Endodermal cell (in vitro differentiated cells): Measurements from ENCODE around the gene PGK2. TPM values are rescaled to one million over a fixed set of nuclear protein-coding genes. Genes with fewer than 3 reads are reported as not detected.

Experiments
- DNase-seq: peaks from one replicate; pipeline ENCODE4 v3.0.0-alpha.2; 2017
- H3K27ac ChIP-seq: 2 replicates; pipeline ENCODE4 v1.5.1; 2013; ENCODE audit warnings: mild to moderate bottlenecking, low read depth, low read length, moderate library complexity
- H3K27me3 ChIP-seq: 2 replicates; pipeline ENCODE4 v1.6.1; 2013; ENCODE audit warnings: mild to moderate bottlenecking, low read length, moderate library complexity; ENCODE audit not compliant: insufficient read depth, control insufficient read depth, poor library complexity, severe bottlenecking
- H3K36me3 ChIP-seq: 2 replicates; pipeline ENCODE4 v1.7.0; 2013; ENCODE audit warnings: mild to moderate bottlenecking, low read length, moderate library complexity; ENCODE audit not compliant: control insufficient read depth, insufficient read depth
- H3K4me1 ChIP-seq: one replicate; pipeline ENCODE4 v1.7.0; 2013; ENCODE audit warnings: low read length; ENCODE audit not compliant: control insufficient read depth, insufficient read depth
- H3K4me3 ChIP-seq: 2 replicates; pipeline ENCODE4 v1.5.1; 2013; ENCODE audit warnings: mild to moderate bottlenecking, low read length, moderate library complexity
- H3K9ac ChIP-seq: 2 replicates; pipeline ENCODE4 v1.6.1; 2013; ENCODE audit warnings: mild to moderate bottlenecking, low read length, moderate library complexity; ENCODE audit not compliant: poor library complexity, severe bottlenecking; ENCODE audit errors: extremely low read depth
- H3K9me3 ChIP-seq: 2 replicates; pipeline ENCODE4 v1.6.1; 2013; ENCODE audit warnings: mild to moderate bottlenecking, low read length, moderate library complexity; ENCODE audit not compliant: control insufficient read depth
- H3K27ac Mint-ChIP-seq: 2 replicates; pipeline ENCODE4 v1.8.0; 2020; ENCODE audit warnings: mixed read lengths
- H3K27me3 Mint-ChIP-seq: 2 replicates; pipeline ENCODE4 v1.8.0; 2021; ENCODE audit warnings: mild to moderate bottlenecking, mixed read lengths; ENCODE audit not compliant: insufficient read depth
- H3K36me3 Mint-ChIP-seq: 2 replicates; pipeline ENCODE4 v1.8.0; 2020; ENCODE audit warnings: low read depth, mixed read lengths
- H3K4me1 Mint-ChIP-seq: 2 replicates; pipeline ENCODE4 v1.8.0; 2020; ENCODE audit warnings: mixed read lengths
- H3K4me3 Mint-ChIP-seq: 2 replicates; pipeline ENCODE4 v1.8.0; 2020; ENCODE audit warnings: mild to moderate bottlenecking, moderate library complexity, mixed read lengths
- H3K9me3 Mint-ChIP-seq: 2 replicates; pipeline ENCODE4 v1.8.0; 2020; ENCODE audit warnings: mild to moderate bottlenecking, mixed read lengths
- WGBS, 2 experiments: methylation state at CpG; one replicate each; pipeline versions ENCODE4 v1.1.5 to v1.1.7; 2013; ENCODE audit warnings: missing lambda C conversion rate in 2 of 2, mixed read lengths in 1 of 2; ENCODE audit not compliant: insufficient coverage in 1 of 2, insufficient read length in 1 of 2; 5-methylcytosine and 5-hydroxymethylcytosine counted together
- total RNA-seq, 2 donors: library from RNA; stranded (reverse); fragmentation: NEBNext Ultra II Directional in 1 of 2; extraction: Animal tissue kit (Norgen Biotek cat#: 25700) in 1 of 2; gene quantifications; 2 replicates in 1 of 2; 3 replicates in 1 of 2; pipeline ENCODE4 v1.2.1, GENCODE V29; 2021
- TF ChIP-seq, protein P1 (sequence below): fragments of 200-600 bp; sonication (generic); conservative IDR thresholded peaks from 2 replicates; pipeline ENCODE4 v1.5.0; 2021; ENCODE audit warnings: antibody characterized with exemption, mild to moderate bottlenecking

The PGK2 gene
- total RNA-seq, 2 donors from 2014 or later: not detected

GRCh38 chr6:49826743-49827406 is 39.8 kb upstream of the PGK2 start:
- TF ChIP-seq, protein P1, sequence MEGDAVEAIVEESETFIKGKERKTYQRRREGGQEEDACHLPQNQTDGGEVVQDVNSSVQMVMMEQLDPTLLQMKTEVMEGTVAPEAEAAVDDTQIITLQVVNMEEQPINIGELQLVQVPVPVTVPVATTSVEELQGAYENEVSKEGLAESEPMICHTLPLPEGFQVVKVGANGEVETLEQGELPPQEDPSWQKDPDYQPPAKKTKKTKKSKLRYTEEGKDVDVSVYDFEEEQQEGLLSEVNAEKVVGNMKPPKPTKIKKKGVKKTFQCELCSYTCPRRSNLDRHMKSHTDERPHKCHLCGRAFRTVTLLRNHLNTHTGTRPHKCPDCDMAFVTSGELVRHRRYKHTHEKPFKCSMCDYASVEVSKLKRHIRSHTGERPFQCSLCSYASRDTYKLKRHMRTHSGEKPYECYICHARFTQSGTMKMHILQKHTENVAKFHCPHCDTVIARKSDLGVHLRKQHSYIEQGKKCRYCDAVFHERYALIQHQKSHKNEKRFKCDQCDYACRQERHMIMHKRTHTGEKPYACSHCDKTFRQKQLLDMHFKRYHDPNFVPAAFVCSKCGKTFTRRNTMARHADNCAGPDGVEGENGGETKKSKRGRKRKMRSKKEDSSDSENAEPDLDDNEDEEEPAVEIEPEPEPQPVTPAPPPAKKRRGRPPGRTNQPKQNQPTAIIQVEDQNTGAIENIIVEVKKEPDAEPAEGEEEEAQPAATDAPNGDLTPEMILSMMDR: no peak
- no peak overlapping the region for H3K27ac ChIP-seq
- H3K27me3 ChIP-seq: no peaks in the 10 kb centered on the region
- H3K4me1 Mint-ChIP-seq: no peaks in the 10 kb centered on the region
- H3K9ac ChIP-seq: no peak overlapping the region
- H3K9me3 ChIP-seq: no peaks in the 10 kb centered on the region
- no peak overlapping the region for H3K4me3 ChIP-seq
- H3K27me3 Mint-ChIP-seq: no peaks in the 10 kb centered on the region
- no peak overlapping the region for H3K4me3 Mint-ChIP-seq
- DNase-seq: no peak
- H3K27ac Mint-ChIP-seq: no peak overlapping the region
- 87 to 100% methylated on average over 2 to 5 of the region's 5 CpGs for WGBS, 2 experiments
- H3K36me3 ChIP-seq: no peaks in the 10 kb centered on the region
- H3K4me1 ChIP-seq: no peaks in the 10 kb centered on the region
- no peaks in the 10 kb centered on the region for H3K36me3 Mint-ChIP-seq
- no peaks in the 10 kb centered on the region for H3K9me3 Mint-ChIP-seq

- Histone ChIP-seq H3K4me1 (no peaks in the 10 kb centered on the region), H3K36me3 (no peaks in the 10 kb centered on the region)
Measured at GRCh38 chr6:49815166-49815565, 28.1 kb upstream of the PGK2 start.

DNA sequence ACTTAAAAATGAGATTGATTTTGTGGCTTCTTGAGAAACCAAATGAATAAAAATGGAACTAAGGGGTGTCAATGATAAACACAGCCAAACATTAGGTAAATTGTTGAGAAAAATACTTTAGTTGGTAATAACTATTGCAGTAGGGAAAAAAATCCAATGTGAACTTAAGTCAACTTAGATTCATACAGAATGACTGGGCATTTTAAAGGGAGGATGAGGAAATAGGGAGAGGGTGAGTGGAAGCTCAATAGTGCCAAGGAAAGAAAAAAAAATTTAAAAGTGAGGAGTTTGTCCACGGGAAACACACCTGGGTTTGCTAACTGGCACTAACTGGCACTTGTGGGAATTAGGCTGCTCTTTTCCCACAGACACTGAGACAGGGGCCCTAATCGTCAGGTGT is 26.2 kb upstream of the PGK2 start:
- H3K27me3 ChIP-seq: no peaks in the 10 kb centered on the region
- no peaks in the 10 kb centered on the region for H3K27me3 Mint-ChIP-seq
- H3K4me3 ChIP-seq: no peak overlapping the region
- H3K27ac Mint-ChIP-seq: no peak overlapping the region
- WGBS, 2 experiments: 82 to 83% methylated on average over 2 of the region's 2 CpGs
- H3K9ac ChIP-seq: no peak overlapping the region
- H3K36me3 Mint-ChIP-seq: no peaks in the 10 kb centered on the region
- no peaks in the 10 kb centered on the region for H3K9me3 Mint-ChIP-seq
- H3K9me3 ChIP-seq: no peaks in the 10 kb centered on the region
- H3K4me1 ChIP-seq: no peaks in the 10 kb centered on the region
- H3K27ac ChIP-seq: no peak overlapping the region
- H3K4me1 Mint-ChIP-seq: no peaks in the 10 kb centered on the region
- no peak overlapping the region for H3K4me3 Mint-ChIP-seq
- DNase-seq: no peak
- TF ChIP-seq, protein P1: no peak
- H3K36me3 ChIP-seq: no peaks in the 10 kb centered on the region

More at GRCh38 chr6:49815166-49815565, 28.1 kb upstream of the PGK2 start:
- Histone ChIP-seq H3K4me3 (no peak overlapping the region), H3K27ac (no peak overlapping the region), H3K9ac (no peak overlapping the region), H3K9me3 (no peaks in the 10 kb centered on the region), H3K27me3 (no peaks in the 10 kb centered on the region)
- no peak overlapping the region for H3K4me3 Mint-ChIP-seq
- H3K9me3 Mint-ChIP-seq: no peaks in the 10 kb centered on the region
- H3K27ac Mint-ChIP-seq: no peak overlapping the region
- TF ChIP-seq, protein P1: no peak
- DNase-seq: no peak
- H3K27me3 Mint-ChIP-seq: no peaks in the 10 kb centered on the region
- H3K4me1 Mint-ChIP-seq: no peaks in the 10 kb centered on the region
- WGBS, 2 experiments: 92 to 100% methylated on average over 2 of the region's 2 CpGs
- H3K36me3 Mint-ChIP-seq: no peaks in the 10 kb centered on the region
